GM12874 (cell line): ENCODE data around the gene MED10.

ENCODE experiments used
- CTCF ChIP-seq: IDR thresholded peaks from 2 replicates; pipeline ENCODE4 v1.5.1; 2011; ENCODE audit warnings: low read depth, mild to moderate bottlenecking, control low read depth, low read length, moderate library complexity; ENCODE audit not compliant: insufficient read depth

Gene MED10

GRCh38 chr5:6371079-6371810 is 7.1 kb downstream of the MED10 start:
- TF ChIP-seq CTCF, result no peak

GRCh38 chr5:6370580-6370979 is 7.8 kb downstream of the MED10 start:
- TF ChIP-seq CTCF, result no peak

- no peak for TF ChIP-seq CTCF
Measured at GRCh38 chr5:6365977-6366590, 12.3 kb downstream of the MED10 start.

- no peak for TF ChIP-seq CTCF
Measured at GRCh38 chr5:6365142-6365976, 13.0 kb downstream of the MED10 start.

- no peak for TF ChIP-seq CTCF
Measured at GRCh38 chr5:6362846-6363245, 15.5 kb downstream of the MED10 start.

- no peak for TF ChIP-seq CTCF
Measured at GRCh38 chr5:6361101-6361500, 17.2 kb downstream of the MED10 start.
